CD4-positive, alpha-beta T cell (primary cell): Measurements from ENCODE around the gene SPINK1. TPM values are rescaled to one million over a fixed set of nuclear protein-coding genes. Genes with fewer than 3 reads are reported as not detected.

Experiments
- ATAC-seq: fragments of 200-7000 bp; cut with Tn5 transposase; one replicate; pipeline ENCODE4 v1.10.0; 2022; ENCODE audit warnings: mild to moderate bottlenecking; ENCODE audit not compliant: poor library complexity
- CTCF ChIA-PET: fragments of 350-600 bp; sonication (Branson Sonifier 250); formaldehyde crosslinking; loops from one replicate; lab custom pipeline; 2021; ENCODE audit warnings: antibody characterized with exemption, inconsistent platforms; lab: Charles Lee
- POLR2A ChIA-PET: fragments of 350-600 bp; sonication (Branson Sonifier 250); formaldehyde crosslinking; loops from one replicate; lab custom pipeline; 2021; ENCODE audit warnings: antibody characterized with exemption, inconsistent platforms; lab: Charles Lee
- DNase-seq, 14 experiments: peaks; one replicate each; pipeline ENCODE4 v3.0.0-alpha.2; 2013 to 2020; ENCODE audit warnings: mixed read lengths in 2 of 14
- H3K27ac ChIP-seq, 2 donors: one replicate each; pipeline versions ENCODE4 v1.5.1 to v1.7.0; 2013; ENCODE audit warnings: low read length in 2 of 2, low read depth in 1 of 2, mild to moderate bottlenecking in 1 of 2
- H3K27me3 ChIP-seq, 2 experiments: 1 replicate in 1 of 2; 2 replicates in 1 of 2; pipeline versions ENCODE4 v1.6.1 to v1.7.0; 2013; ENCODE audit warnings: low read length in 2 of 2, control low read depth in 1 of 2, mild to moderate bottlenecking in 1 of 2, moderate library complexity in 1 of 2; ENCODE audit not compliant: insufficient read depth in 2 of 2, control insufficient read depth in 1 of 2
- H3K36me3 ChIP-seq: one replicate; pipeline ENCODE4 v1.6.1; 2013; ENCODE audit warnings: low read length, control low read depth; ENCODE audit not compliant: insufficient read depth
- H3K4me1 ChIP-seq: one replicate; pipeline ENCODE4 v1.6.1; 2013; ENCODE audit warnings: low read length, control low read depth; ENCODE audit not compliant: insufficient read depth
- H3K4me3 ChIP-seq: one replicate; pipeline ENCODE4 v1.5.1; 2013; ENCODE audit warnings: mild to moderate bottlenecking, low read length, moderate library complexity
- H3K9me3 ChIP-seq, 2 experiments: 1 replicate in 1 of 2; 2 replicates in 1 of 2; pipeline versions ENCODE4 v1.6.1 to v1.7.0; 2013; ENCODE audit warnings: low read length in 2 of 2, mild to moderate bottlenecking in 2 of 2, control low read depth in 1 of 2, moderate library complexity in 1 of 2; ENCODE audit not compliant: control insufficient read depth in 1 of 2, insufficient read depth in 1 of 2
- H3K27ac Mint-ChIP-seq: one replicate; pipeline ENCODE4 v1.8.0; 2020; ENCODE audit warnings: mixed read lengths
- H3K27me3 Mint-ChIP-seq: one replicate; pipeline ENCODE4 v1.8.0; 2021; ENCODE audit warnings: mixed read lengths
- H3K36me3 Mint-ChIP-seq: one replicate; pipeline ENCODE4 v1.8.0; 2021; ENCODE audit warnings: low read depth, mixed read lengths
- H3K4me1 Mint-ChIP-seq: one replicate; pipeline ENCODE4 v1.8.0; 2021; ENCODE audit warnings: low read depth, mixed read lengths
- H3K4me3 Mint-ChIP-seq: one replicate; pipeline ENCODE4 v1.8.0; 2020; ENCODE audit warnings: mild to moderate bottlenecking, mixed read lengths
- H3K9me3 Mint-ChIP-seq: one replicate; pipeline ENCODE4 v1.8.0; 2020; ENCODE audit warnings: mixed read lengths
- CTCF ChIP-seq: fragments of 200-600 bp; IDR thresholded peaks from one replicate; pipeline ENCODE4 v1.8.0; 2022; ENCODE audit warnings: antibody characterized with exemption, mild to moderate bottlenecking
- intact Hi-C, 2 experiments: fragments of 100-400 bp; cut with DNase I in 1 of 2; cut with micrococcal nuclease in 1 of 2; formaldehyde crosslinking; loops; one replicate each; pipeline versions ENCODE4 v1.15.1 to v1.9.0; 2023 to 2025; cut with DNase I, micrococcal nuclease
- total RNA-seq, 174 experiments: library from RNA in 2 of 174; stranded (reverse) in 2 of 174; gene quantifications; one replicate each; pipeline ENCODE4 v1.2.3 and lab custom pipeline; 2021 to 2026

SPINK1 gene
- total RNA-seq, 2 experiments from 2014 or later, result not detected

- Mint-ChIP-seq H3K27me3 (peaks cover 7% of the 10 kb centered on the region), H3K27ac (no peak overlapping the region), H3K9me3 (no peaks in the 10 kb centered on the region), H3K4me1 (no peaks in the 10 kb centered on the region), H3K4me3 (no peak overlapping the region), H3K36me3 (no peaks in the 10 kb centered on the region)
- DNase-seq (no peak), ATAC-seq (no peak)
- Histone ChIP-seq H3K9me3 (no peaks in the 10 kb centered on the region), H3K4me1 (no peaks in the 10 kb centered on the region), H3K36me3 (no peaks in the 10 kb centered on the region), H3K27me3 (no peaks in the 10 kb centered on the region), H3K27ac (no peak overlapping the region), H3K4me3 (no peak overlapping the region)
- CTCF ChIA-PET, result no interaction called here
- no peak for TF ChIP-seq CTCF
- intact Hi-C loops, result no loop called here
- POLR2A ChIA-PET, result no interaction called here
These were observed 37.6 kb upstream of the SPINK1 start for GRCh38 chr5:147869112-147869511.

GRCh38 chr5:147863454-147864158, 32.1 kb upstream of the SPINK1 start:
- Mint-ChIP-seq H3K9me3 (no peaks in the 10 kb centered on the region), H3K4me1 (no peaks in the 10 kb centered on the region), H3K36me3 (no peaks in the 10 kb centered on the region), H3K4me3 (no peak overlapping the region), H3K27ac (no peak overlapping the region), H3K27me3 (peaks cover 7% of the 10 kb centered on the region)
- Histone ChIP-seq H3K9me3 (no peaks in the 10 kb centered on the region), H3K27me3 (no peaks in the 10 kb centered on the region), H3K27ac (no peak overlapping the region), H3K4me1 (no peaks in the 10 kb centered on the region), H3K36me3 (no peaks in the 10 kb centered on the region), H3K4me3 (no peak overlapping the region)
- ChIA-PET CTCF (no interaction called here), POLR2A (no interaction called here)
- no peak for ATAC-seq
- intact Hi-C loops, result no loop called here
- DNase-seq, result no peak
- no peak for TF ChIP-seq CTCF

- H3K27ac Mint-ChIP-seq, result no peak overlapping the region
- ChIA-PET POLR2A (no interaction called here), CTCF (no interaction called here)
- ATAC-seq (no peak), DNase-seq (no peak)
- Histone ChIP-seq H3K36me3 (no peaks in the 10 kb centered on the region), H3K9me3 (no peaks in the 10 kb centered on the region), H3K4me1 (no peaks in the 10 kb centered on the region), H3K4me3 (no peak overlapping the region), H3K27me3 (no peaks in the 10 kb centered on the region), H3K27ac (no peak overlapping the region)
- intact Hi-C loops, result no loop called here
- no peaks in the 10 kb centered on the region for H3K4me1 Mint-ChIP-seq
- TF ChIP-seq CTCF, result no peak
- H3K4me3 Mint-ChIP-seq, result no peak overlapping the region
- H3K27me3 Mint-ChIP-seq, result no peaks in the 10 kb centered on the region
- H3K36me3 Mint-ChIP-seq, result no peaks in the 10 kb centered on the region
- H3K9me3 Mint-ChIP-seq, result no peaks in the 10 kb centered on the region
These were observed 29.2 kb upstream of the SPINK1 start for GRCh38 chr5:147860641-147861025.
